Measurements from ENCODE around the gene CFAP410. TPM values are rescaled to one million over a fixed set of nuclear protein-coding genes. Genes with fewer than 3 reads are reported as not detected.
"Not testable (repeated sequence)": the region's sequence is repeated elsewhere in the genome, so short reads cannot be mapped to it uniquely, and the experiment has no call there.

Gene CFAP410
- total RNA-seq, 1 experiment from 2014 or later, result 26.3 TPM

DNA sequence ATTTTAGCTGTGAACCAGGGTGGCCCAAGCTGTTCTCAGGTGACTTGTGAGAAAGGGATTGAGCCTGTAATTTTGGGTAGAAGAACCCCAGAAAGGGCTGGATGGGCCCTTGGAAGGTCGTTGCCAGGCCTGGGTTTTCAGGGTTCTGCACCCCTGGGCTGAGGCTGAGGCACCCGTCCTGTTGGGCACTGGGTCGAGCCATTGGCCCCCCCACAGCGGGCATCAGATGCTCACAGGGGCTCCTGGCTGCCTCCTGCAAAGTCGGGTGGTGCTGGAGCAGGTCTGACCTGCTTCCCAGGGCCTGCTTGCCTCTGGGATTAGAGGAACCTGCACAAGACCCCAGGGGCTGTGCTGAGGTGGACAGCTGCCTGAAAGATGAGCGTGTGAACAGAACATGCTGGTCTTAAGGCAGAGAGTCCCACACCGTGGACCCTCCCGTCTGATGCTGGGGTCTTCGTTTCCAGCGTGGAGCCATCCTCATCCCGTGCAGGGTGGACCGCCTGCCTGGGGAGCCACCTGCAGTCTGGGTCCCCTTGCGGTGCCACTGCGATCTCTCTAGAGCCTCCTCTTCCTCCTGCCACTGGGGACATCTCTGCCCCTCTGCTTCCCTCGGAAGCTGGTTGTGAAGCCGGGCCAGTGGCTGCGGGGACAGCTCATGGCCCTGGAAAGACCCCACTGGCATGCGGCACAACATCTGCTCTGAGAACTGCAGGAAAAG, 12.5 kb upstream of the CFAP410 start:
- no peak for DNase-seq (ENCODE audit: low spot score)

GRCh38 chr21:44350773-44351481, 11.7 kb upstream of the CFAP410 start:
- DNase-seq (ENCODE audit: low spot score), result no peak

DNA sequence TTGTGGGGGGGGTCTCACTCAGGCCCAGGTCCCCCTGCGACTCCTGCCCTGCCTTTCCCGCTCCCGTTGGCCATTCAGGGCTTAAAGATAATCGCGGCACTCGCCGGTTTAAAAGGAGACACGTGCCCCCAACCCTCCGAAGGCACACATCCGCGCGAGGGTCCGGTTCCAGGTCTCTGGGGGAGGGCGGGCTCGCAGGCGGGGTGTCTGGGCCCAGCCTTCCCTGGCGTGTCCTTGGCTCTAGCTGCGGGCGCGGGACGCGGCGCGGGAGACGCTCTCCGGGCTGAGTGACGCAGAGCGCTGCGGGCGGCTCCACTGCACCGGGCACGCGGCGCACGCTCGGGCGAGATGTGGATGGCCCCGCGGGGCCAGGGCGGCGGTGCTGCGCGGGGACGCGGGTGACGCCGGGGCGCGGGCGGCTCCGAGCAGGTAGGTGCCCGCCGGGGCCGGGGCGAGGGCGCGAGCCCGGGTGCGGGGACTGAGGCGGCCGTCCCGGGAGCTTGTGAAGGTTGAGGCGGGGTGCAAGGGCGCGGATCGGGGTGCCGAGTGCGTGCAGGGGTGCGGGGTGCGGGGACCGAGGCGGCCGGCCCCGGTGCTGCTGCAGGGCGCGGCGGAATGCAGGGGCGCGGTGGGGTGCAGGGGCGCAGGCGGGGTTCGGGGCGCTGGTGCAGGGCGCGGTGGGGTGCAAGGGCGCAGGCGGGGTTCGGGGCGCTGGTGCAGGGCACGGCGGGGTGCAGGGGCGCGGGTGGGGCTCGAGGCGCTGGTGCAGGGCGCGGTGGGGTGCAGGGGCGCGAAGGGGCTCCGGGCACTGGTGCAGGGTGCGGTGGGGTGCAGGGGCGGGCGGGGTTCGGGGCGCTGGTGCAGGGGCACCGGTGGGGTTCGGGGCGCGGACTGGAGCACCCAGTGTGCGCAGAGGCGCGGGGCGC, 10.9 kb upstream of the CFAP410 start:
- DNase-seq (ENCODE audit: low spot score), result no peak

DNA sequence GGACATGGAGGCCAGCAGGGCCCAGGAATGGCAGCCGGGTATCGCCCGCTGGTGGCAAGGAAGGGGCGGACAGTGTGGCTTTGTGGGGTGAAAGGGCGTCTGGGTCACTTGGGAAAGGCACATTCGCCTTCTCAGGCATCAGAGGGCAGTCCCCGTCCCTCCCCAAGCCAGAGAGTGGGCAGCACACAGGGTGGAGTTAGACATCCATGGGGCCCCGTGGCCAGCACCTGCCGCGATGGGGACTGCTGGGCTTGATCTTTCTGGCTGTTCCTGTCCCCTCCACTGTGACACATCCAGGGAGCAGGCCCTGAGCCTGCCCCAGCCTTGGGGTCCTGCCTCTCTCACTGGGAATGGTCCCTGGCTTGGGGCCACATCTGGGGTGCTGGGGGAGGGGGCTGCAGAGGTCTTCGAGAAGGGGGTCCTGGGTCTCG, 10.2 kb upstream of the CFAP410 start:
- no peak for DNase-seq (ENCODE audit: low spot score)

DNA sequence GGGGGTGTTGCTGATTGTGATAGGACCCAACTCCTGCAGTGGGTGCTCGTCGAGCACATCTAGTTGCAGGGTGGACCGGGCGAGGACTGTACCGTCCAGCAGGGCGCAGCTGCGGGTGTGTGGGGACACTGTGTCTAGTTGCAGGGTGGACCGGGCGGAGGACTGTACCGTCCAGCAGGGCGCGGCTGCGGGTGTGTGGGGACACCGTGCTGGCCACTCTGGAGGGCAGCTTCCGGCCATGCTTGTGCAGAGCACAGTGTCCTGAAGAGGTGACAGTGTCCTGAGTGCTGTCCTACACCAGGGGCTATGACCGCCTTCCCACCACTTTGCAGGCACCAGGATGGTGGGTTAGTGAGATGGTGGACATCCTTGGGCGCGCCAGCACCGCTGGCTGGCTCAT, 9.7 kb upstream of the CFAP410 start:
- DNase-seq (ENCODE audit: low spot score), result no peak

- DNase-seq (ENCODE audit: low spot score), result no peak
These were observed 8.8 kb upstream of the CFAP410 start for GRCh38 chr21:44347911-44348451.

DNA sequence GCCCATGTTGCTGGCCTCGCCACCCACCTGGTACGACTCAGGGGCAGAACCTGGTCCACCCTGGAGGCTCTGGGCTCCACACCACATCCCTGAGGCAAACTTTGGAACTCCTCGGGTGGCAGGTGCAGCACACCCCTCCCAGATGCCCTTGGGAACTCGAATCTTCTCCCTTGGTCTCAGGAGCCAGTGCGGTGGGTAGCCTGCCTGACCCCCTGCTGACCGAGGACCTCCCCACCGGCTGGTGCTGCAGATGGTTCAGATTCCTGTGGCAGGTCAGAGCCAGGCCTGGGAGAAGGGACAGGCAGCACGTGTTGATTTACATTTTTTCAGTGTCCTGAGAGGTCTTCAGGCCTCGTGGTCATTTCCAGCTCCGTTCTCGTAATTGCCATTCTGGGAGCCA, 6.3 kb upstream of the CFAP410 start:
- no peak for DNase-seq (ENCODE audit: low spot score)

- no peak for DNase-seq (ENCODE audit: low spot score)
These were observed 5.5 kb upstream of the CFAP410 start for GRCh38 chr21:44344541-44345183.

- DNase-seq (ENCODE audit: low spot score), result not testable (repeated sequence)
These were observed 3.8 kb upstream of the CFAP410 start for GRCh38 chr21:44342981-44343380.

GRCh38 chr21:44341726-44342458, 2.7 kb upstream of the CFAP410 start:
- not testable (repeated sequence) for DNase-seq (ENCODE audit: low spot score)

DNA sequence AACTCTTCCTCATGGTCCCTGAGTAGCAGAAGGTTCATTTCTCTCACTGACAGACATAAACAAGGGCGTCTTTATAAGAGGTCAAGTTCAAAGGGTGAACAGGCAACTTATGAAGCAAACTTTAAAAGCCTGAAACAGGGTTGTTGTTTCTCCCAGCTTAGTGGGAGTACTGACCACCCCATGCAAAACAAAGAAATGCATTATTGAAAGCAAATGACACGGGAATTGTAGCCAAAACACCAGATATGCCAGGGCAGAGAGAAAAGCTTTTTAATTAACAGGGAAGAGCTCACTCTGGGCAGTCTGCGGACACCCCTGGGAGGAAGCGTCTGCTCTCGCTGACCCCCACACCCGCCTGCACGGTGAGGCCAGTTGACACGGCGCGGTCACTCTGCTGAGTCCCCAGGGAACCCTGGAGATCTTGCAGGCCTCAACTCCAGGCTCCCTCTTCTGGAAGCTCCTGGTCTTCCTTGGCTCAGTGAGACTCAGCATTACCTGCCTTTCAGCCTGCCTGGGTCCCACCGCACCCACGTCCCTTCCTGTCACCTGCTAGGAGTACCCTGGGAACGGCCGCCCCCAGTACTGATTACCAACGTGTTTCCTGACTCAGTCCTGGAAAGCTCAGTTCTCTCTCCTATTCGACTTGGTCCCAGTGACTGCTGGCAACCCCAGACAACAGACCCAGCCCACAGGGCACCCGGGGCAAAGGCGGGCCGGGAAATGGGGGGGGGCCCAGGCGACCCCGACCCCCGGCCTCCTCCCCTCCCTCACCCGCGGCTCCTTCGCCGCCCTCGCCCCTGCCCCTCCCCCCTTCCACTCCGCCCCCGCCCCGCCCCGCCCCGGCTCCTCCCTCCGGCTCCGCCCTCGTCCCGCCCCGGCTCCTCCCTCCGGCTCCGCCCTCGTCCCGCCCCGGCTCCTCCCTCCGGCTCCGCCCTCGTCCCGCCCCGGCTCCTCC, 972 bp downstream of the CFAP410 start:
- DNase-seq (ENCODE audit: low spot score), result peak; percentile 70

DNA sequence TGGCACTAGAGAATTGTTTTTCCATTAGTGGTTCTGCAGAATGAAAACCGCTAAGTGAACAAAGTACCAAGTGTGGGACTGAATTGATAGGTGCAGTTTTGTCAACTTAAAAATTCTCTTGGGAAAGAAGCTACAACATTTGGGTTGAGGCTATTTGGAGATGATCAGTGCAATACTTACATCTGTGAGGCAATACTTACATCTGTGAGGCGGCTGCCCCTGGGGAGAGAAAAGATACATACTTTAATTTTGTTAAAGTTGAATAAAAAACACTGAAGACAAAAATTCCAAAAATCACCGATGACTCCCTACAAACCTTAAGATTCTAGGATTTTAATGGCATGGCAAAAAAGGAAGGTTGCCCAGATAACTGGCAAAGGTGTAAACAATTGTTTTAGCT, 1.7 kb downstream of the CFAP410 start:
- no peak for DNase-seq (ENCODE audit: low spot score)

GRCh38 chr21:44335266-44336059, 3.7 kb downstream of the CFAP410 start:
- no peak for DNase-seq (ENCODE audit: low spot score)

GRCh38 chr21:44334329-44335030, 4.7 kb downstream of the CFAP410 start:
- DNase-seq (ENCODE audit: low spot score), result no peak

DNA sequence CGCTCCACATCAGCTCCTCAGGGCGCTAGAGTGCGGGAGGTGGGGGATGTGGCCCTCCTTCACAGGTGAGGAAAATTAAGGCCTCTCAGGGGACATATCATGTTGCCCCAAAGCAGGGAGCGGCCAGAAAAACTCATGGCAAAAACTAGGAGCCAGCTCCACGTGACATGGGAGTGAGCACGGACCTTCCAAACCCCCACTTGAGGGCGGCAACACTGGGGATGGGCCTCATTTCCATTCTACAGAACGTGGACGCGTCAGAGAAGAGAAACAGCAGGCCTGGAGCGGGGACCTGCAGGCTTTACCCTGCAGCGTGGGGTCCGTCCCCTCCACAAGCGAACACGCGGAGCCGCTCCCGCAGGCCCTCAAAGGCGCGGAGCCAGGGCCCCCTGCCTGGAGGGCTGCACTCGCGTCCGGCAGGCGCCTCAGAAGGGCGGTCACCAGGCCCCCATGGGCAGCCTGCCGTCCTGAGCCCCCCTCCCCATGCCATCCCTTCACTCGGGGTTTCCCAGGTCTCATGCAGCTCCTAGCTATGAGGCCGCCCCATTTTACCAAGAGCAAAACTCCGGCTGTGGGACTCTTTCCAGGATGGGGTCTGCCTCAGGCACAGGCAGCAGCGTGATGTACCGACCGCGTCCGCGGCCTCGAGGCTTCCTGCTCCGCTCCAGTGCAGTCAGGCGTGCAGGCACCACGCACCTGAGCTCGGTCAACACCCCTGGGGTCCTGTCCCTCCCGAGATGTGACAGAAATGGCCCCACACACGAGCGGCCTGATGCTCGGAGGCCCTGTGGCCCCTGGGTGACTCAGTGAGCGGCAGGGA, 5.5 kb downstream of the CFAP410 start:
- DNase-seq (ENCODE audit: low spot score), result no peak

DNA sequence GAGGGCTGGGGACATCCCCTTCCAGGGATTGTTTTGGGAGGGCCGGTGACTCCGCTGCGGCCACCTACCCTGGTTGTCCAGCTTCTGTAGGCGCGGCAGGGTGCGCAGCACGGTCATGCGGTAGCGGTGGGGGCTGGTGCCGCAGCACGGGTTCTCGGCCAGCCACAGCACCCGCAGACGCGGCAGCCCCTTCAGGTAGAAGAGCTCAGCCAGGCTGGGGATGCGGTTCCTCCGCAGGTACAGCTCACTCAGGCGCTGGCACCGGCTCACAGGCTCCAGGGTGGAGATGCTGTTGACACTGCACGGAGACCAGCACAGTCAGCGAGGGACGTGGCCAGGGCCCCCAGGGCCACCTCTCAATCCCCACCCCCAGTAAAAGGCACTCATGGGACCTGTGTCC, 6.2 kb downstream of the CFAP410 start:
- DNase-seq (ENCODE audit: low spot score), result no peak

GRCh38 chr21:44332383-44332782, 6.8 kb downstream of the CFAP410 start:
- DNase-seq (ENCODE audit: low spot score), result no peak
